Pons (tissue), 1 donor: ENCODE data around the gene PRKCB.

ENCODE experiments used
- DNase-seq: peaks from one replicate; pipeline ENCODE4 v3.0.0-alpha.2; 2016; ENCODE audit warnings: low spot score

Gene PRKCB

GRCh38 chr16:23836404-23837311, 875 bp downstream of the PRKCB start:
- no peak for DNase-seq

- no peak for DNase-seq
Measured at GRCh38 chr16:23837553-23838308, 1.9 kb downstream of the PRKCB start.

DNA sequence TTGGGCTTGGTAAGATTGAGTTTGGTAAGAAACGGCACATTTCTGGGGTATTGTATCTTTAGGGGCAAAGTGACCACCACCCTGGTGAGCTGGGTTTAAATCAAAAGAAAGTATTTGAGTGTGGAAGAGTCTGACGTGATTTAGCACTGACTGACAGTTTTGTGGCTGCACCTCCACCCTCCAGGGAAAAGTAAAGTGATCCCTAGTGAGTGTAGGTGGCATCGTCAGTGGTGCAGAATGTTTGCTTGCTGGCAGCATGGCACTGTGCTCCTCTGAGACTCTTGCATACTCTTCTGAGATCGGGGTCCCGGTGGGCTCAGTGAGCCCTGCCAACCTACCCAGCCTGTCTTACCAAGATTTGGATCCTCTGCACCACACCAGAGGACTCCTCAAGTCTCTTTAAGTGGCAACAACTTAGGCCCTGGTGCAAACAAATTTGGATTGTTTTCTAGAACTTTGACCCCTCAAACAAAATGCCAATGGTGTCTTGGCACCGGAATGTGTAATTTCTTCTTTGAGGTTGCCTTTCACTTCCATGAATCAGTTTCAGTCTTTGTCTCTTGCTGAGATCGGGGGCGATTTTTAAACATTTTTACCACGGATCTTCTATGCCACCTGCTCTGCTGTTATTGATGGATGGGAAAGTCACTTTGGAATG, 2.8 kb downstream of the PRKCB start:
- DNase-seq = no peak

DNA sequence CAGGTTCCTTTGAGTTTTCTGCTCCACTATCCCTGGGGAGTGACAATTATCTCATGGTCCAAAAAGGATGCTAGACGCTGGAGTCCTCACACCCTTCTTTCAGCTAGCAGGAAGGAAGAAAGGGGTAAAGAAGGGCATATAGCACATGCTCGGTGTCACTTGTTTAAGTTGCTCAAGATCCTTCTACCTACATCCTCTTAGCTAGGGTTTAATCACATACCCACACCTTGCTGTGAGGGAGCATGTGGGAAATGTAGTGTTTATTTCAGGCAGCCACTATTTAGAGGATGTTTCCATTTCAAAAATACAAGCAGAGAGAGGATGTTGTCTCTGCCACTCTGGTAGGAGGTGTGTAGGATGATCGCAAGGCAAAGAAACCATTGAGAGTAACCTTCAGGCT, 4.5 kb downstream of the PRKCB start:
- no peak for DNase-seq

DNA sequence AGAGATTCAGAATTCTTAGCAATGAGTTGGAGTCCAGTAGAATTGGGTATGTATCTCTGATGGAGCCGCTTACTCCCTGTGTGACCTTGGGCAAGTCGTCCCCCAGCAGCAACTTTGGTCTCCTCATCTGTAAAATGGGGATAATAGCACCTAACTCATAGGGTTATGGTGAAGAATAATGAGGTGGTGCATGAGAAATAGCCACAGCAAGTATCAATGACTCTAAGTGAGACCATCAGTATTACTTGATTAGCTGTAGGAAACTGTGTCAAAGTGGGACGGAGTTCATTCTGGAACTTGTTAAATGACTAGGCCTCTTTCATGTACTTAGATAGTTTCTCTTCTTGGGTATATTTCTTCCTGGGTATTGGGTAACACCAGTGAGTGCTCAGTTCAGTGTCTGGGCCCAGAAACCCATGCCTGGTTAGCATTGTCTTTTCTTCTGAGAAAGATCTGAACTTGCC, 6.4 kb downstream of the PRKCB start:
- no peak for DNase-seq

DNA sequence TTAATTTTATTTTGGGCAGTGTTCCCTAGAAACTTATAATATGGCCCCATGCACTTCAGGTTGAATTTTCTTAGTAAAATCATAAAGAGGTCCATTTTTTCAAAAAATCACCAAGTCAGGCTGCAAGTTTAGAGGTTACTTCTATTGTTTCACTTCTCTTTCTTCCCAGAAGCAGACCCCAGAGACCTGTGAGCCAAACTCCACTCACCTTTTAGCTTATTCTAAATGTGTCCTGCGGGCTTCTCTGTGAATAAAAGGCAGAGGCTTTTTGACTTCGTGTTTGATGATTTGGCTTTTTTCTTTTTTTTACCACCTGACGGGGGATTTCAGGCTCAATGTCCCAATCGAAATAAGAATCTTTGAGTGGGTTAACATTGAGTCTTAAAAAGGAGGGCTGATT, 7.4 kb downstream of the PRKCB start:
- no peak for DNase-seq

DNA sequence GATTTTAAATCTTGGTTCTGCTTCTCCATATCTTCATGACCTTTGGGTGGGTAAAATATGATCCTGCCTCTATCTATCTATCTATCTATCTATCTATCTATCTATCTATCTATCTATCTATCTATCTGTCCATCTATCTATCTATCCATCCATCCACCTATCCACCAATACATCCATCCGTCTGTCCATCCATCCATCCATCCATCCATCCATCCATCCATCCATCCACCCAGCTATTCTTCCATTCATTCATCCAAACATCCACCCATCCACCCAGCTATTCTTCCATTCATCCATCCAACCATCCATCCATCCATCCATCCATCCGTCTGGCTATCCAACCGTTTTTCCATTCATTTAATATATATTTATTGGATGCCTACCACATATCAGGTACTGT, 11.5 kb downstream of the PRKCB start:
- no peak for DNase-seq

GRCh38 chr16:23847948-23848347, 12.2 kb downstream of the PRKCB start:
- DNase-seq = no peak

DNA sequence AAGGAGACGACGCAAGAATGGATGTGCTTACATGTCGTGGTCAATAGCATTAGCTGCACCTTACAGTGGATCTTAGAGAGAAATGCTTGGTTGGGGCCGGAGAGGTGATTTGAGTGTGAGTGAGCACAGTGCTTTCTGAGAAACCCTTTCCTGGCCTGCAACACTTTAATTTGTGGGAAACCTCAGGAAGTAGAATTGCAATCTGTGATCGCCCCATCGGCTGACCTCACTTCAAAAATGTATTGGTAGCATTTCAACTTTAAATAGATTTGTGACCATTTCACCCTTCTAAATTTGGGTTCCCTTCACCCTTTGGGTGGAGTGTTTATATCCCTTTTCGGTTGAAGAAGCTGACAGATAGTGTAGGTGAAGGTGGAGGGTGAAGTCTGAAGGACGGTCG, 13.2 kb downstream of the PRKCB start:
- no peak for DNase-seq

DNA sequence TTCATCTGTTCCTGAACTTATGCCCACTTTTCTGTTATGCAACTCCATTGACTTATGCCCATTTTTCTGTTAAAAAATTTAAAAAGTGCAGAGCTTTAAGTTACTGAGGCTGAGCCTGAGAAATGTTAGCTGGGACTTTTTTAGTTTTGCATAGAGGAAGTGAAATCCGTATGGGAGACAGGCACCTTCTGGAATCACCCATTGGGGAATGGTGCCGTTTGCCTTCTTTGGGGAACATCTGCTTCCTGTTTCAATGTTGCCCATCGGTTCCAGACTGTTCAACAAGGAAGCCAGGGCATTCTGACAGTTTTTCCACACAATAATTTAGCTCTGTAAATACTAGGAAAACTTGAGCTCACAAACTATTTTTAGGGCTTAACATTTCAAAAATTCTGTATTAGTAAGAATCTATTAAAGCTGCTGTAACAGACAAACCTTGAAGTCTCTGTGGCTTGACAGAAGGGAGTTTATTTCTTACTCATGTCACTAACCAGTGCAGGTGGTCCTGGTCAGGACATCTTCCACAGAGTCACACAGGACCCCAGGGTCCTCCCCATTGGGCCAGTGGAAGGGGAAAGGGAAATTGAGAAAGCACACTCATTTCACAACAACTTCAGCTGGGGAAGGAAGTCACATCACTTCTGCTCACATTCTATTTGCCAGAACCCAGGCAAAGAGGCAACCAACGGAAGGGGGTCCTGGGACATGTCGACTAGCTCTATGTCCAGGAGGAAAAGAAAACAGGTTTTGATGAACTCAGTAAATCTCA, 17.2 kb downstream of the PRKCB start:
- no peak for DNase-seq

DNA sequence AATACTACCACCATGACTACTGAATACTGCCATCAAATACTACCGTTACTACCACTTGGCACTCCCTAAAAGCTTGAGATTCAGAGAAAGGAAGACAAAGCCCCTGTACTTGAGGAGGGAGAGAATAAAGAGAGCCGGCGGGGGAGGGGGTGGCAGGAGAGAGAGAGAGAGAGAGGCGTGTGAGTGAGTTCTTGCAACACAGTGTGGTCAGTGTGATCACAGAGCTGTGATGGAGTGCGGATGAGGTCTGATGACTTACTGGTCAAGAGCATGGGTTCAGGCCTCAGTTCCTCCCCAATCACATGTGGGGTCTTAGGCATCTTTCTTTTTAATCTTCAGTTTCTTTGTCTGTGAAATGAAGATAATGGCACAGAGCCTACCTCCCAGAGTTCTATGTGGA, 19.2 kb downstream of the PRKCB start:
- no peak for DNase-seq

GRCh38 chr16:23856251-23856709, 20.5 kb downstream of the PRKCB start:
- no peak for DNase-seq

- no peak for DNase-seq
Measured at GRCh38 chr16:23857256-23857880, 21.6 kb downstream of the PRKCB start.

DNA sequence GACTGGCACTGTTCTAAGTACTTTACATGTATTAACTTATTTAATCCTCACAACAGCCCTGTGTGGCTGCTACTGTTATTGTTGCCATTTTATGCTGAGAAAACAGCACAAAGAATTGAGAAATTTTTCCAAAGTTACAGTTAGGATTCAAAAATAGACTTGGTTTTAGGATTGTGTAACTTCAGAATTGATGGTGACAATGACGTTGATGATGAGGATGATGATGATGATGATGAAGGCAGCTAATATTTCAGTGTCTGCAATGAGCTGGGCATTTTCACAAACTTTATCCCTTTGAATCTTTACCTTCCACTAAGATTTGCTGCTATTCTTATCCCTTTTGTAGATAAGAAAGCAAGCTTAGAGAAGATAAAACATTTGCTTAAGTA, 22.1 kb downstream of the PRKCB start:
- DNase-seq = no peak

- DNase-seq = peak; percentile 54
Measured at GRCh38 chr16:23858542-23858941, 22.8 kb downstream of the PRKCB start.

- DNase-seq = no peak
Measured at GRCh38 chr16:23859713-23860269, 24.0 kb downstream of the PRKCB start.

DNA sequence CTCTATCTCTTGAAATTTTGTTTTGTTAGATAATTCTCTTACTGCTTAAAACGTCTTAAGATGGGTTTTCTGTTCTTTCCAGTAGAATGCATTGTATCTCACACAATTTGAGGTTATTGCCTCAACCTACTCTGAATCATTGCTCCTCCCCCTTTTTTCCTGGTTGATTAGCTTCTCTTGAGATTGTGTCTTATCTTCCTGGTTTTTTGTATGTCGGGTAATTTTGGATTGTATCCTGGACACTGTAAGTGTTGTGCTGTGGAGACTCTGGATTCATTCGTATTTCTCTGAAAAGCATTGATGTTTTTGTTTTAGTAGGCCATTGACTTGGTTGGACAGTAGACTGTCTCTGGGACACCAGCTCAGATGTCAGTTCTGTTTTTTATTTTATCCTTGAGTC, 26.1 kb downstream of the PRKCB start:
- DNase-seq = no peak

GRCh38 chr16:23862556-23862955, 26.8 kb downstream of the PRKCB start:
- DNase-seq = no peak

DNA sequence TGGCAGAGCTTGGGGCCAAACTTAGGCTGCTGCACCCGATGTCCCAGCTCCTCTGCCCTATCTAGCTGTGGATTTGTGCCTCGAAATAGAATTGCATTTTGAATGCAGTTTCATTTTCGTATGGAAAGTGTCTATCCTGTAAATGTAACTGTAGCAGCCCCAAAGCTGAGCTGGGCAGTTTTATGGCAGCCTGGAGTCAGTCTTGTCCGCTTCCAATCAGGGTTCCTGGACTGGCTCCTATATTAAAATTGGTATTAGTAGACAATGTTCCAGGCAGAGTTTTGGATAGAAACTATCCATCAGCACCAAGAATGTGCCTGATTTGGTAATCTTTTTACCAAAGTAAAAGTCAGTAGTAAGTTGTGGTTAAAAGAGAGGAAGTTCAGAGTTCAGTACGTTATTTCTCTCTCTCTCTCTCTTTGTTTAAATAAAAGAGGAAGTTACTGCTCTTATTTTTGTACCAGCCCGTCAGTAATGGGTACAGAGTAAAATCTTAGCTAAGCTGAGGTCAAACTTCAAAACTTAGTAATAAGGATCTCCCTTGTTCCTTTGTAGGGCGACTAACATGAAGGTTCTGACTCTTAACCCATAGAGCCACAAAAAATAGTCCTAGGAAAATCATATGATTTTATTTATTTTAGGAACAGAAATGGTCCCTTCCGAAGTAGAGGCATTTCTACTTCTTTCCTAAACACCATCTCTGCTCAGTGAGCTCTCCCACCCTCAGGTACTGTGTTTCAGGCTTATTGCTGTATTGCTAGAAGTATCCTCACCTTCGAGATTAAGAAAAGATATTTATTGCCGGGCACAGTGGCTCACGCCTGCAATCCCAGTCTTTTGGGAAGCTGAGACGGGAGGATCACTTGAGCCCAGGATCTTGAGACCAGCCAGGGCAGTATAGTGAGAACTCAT, 28.0 kb downstream of the PRKCB start:
- DNase-seq = peak; percentile 75

GRCh38 chr16:23865853-23866252, 30.1 kb downstream of the PRKCB start:
- DNase-seq = no peak
